ENCODE data around the gene INPPL1.

GRCh38 chr11:72239849-72240460 lies 15.4 kb downstream of the INPPL1 start:
- TF ChIP-seq YY1 (IDR thresholded peaks at IDR 0.05; ENCODE audit: insufficient read depth, insufficient read length) (no peak), ZNF274 (IDR thresholded peaks at IDR 0.05; ENCODE audit: low read depth, low read length) (no peak), SUZ12 (IDR thresholded peaks at IDR 0.05; ENCODE audit: extremely low read depth, insufficient read depth, insufficient read length) (no peak)

Data from NT2/D1 (cell line).